Hepatocyte (in vitro differentiated cells): ENCODE results near the gene SLC36A4.
"Not testable (repeated sequence)": the region's sequence is repeated elsewhere in the genome, so short reads cannot be mapped to it uniquely, and the experiment has no call there.

Source experiments
- CTCF ChIP-seq: fragments of 200-600 bp; sonication (generic); IDR thresholded peaks from 2 replicates; pipeline ENCODE4 v1.5.1; 2016; ENCODE audit warnings: antibody characterized with exemption, mild to moderate bottlenecking; ENCODE audit not compliant: poor library complexity
- EZH2 ChIP-seq: fragments of 200-600 bp; sonication (generic); IDR thresholded peaks from 2 replicates; pipeline ENCODE4 v1.6.1; 2016; ENCODE audit warnings: antibody characterized with exemption, mild to moderate bottlenecking, borderline replicate concordance
- EZH2phosphoT487 ChIP-seq: fragments of 200-600 bp; sonication (generic); IDR thresholded peaks from one replicate; pipeline ENCODE4 v1.6.1; 2018; ENCODE audit warnings: antibody characterized with exemption, mild to moderate bottlenecking, low read depth, moderate library complexity; ENCODE audit not compliant: unreplicated experiment, severe bottlenecking

GRCh38 chr11:93246790-93247189, 49.0 kb upstream of the SLC36A4 start:
- TF ChIP-seq CTCF, EZH2, EZH2phosphoT487: not testable (repeated sequence)
